SJCRH30 (cell line): Measurements from ENCODE around the gene CAPN7. TPM values are rescaled to one million over a fixed set of nuclear protein-coding genes. Genes with fewer than 3 reads are reported as not detected.

ENCODE experiments used
- DNase-seq, 2 experiments: peaks; one replicate each; pipeline ENCODE4 v3.0.0-alpha.2; 2015 to 2020
- H3K27ac ChIP-seq: fragments of 250-450 bp; sonication (Bioruptor Pico); 2 replicates; pipeline ENCODE4 v1.5.1; 2020; ENCODE audit warnings: mild to moderate bottlenecking, moderate library complexity
- H3K27me3 ChIP-seq: fragments of 250-450 bp; sonication (Bioruptor Pico); 2 replicates; pipeline ENCODE4 v1.5.1; 2020; ENCODE audit warnings: mild to moderate bottlenecking, moderate library complexity
- H3K36me3 ChIP-seq: fragments of 250-450 bp; sonication (Bioruptor Pico); 2 replicates; pipeline ENCODE4 v1.5.1; 2020; ENCODE audit warnings: mild to moderate bottlenecking, moderate library complexity
- H3K4me1 ChIP-seq: fragments of 250-450 bp; sonication (Bioruptor Pico); 2 replicates; pipeline ENCODE4 v1.5.1; 2020; ENCODE audit warnings: mild to moderate bottlenecking, moderate library complexity
- H3K4me3 ChIP-seq: fragments of 250-450 bp; sonication (Bioruptor Pico); 2 replicates; pipeline ENCODE4 v1.5.1; 2020; ENCODE audit warnings: mild to moderate bottlenecking, moderate library complexity
- H3K9me3 ChIP-seq: fragments of 250-450 bp; sonication (Bioruptor Pico); replicated peaks from 2 replicates; pipeline ENCODE4 v1.5.1; 2020; ENCODE audit warnings: mild to moderate bottlenecking, moderate library complexity
- total RNA-seq: library from RNA; depleted of rRNA; stranded (reverse); fragments of >200 nt; shearing (Covaris generic); gene quantifications from 2 replicates; pipeline ENCODE4 v1.2.3, GENCODE V29; 2014

CAPN7 gene
- total RNA-seq, 1 experiment from 2014 or later: 33.8 TPM

- DNase-seq: peak; percentile 36 to 55
Measured at GRCh38 chr3:15284121-15284889, 78.3 kb downstream of the CAPN7 start.

GRCh38 chr3:15286022-15286421, 80.0 kb downstream of the CAPN7 start:
- no peak overlapping the region for H3K27ac ChIP-seq

More at GRCh38 chr3:15284121-15284889, 78.3 kb downstream of the CAPN7 start:
- Histone ChIP-seq H3K9me3 (no peaks in the 10 kb centered on the region), H3K4me3 (no peak overlapping the region), H3K4me1 (no peaks in the 10 kb centered on the region; the same call in 1 of the 2 replicates), H3K36me3 (no peaks in the 10 kb centered on the region), H3K27ac (no peak overlapping the region), H3K27me3 (no peaks in the 10 kb centered on the region)

GRCh38 chr3:15287565-15288330, 81.7 kb downstream of the CAPN7 start:
- H3K9me3 ChIP-seq: no peaks in the 10 kb centered on the region
- H3K27me3 ChIP-seq: no peaks in the 10 kb centered on the region
- H3K4me3 ChIP-seq: no peak overlapping the region
- H3K36me3 ChIP-seq: no peaks in the 10 kb centered on the region
- H3K4me1 ChIP-seq: peaks cover 20% of the 10 kb centered on the region
- peak; percentile 20 to 40 for DNase-seq
- H3K27ac ChIP-seq: no peak overlapping the region

More at GRCh38 chr3:15286022-15286421, 80.0 kb downstream of the CAPN7 start:
- Histone ChIP-seq H3K36me3 (no peaks in the 10 kb centered on the region), H3K4me3 (no peak overlapping the region), H3K4me1 (peaks cover 8% of the 10 kb centered on the region), H3K27me3 (no peaks in the 10 kb centered on the region), H3K9me3 (no peaks in the 10 kb centered on the region)
- no peak for DNase-seq

GRCh38 chr3:15288331-15289035, 82.4 kb downstream of the CAPN7 start:
- DNase-seq: no peak
- H3K27ac ChIP-seq: no peak overlapping the region
- H3K9me3 ChIP-seq: no peaks in the 10 kb centered on the region
- H3K4me3 ChIP-seq: no peak overlapping the region
- no peaks in the 10 kb centered on the region for H3K27me3 ChIP-seq
- H3K36me3 ChIP-seq: no peaks in the 10 kb centered on the region
- peaks cover 26% of the 10 kb centered on the region for H3K4me1 ChIP-seq

- Histone ChIP-seq H3K4me1 (peaks cover 26% of the 10 kb centered on the region), H3K27me3 (no peaks in the 10 kb centered on the region), H3K27ac (no peak overlapping the region), H3K36me3 (no peaks in the 10 kb centered on the region), H3K9me3 (no peaks in the 10 kb centered on the region), H3K4me3 (no peak overlapping the region)
- peak; percentile 41 to 78 for DNase-seq
Measured at GRCh38 chr3:15289661-15290060, 83.6 kb downstream of the CAPN7 start.

- Histone ChIP-seq H3K4me3 (no peak overlapping the region), H3K4me1 (peaks cover 26% of the 10 kb centered on the region), H3K27ac (no peak overlapping the region), H3K9me3 (no peaks in the 10 kb centered on the region), H3K27me3 (no peaks in the 10 kb centered on the region), H3K36me3 (no peaks in the 10 kb centered on the region)
- DNase-seq: no peak
Measured at GRCh38 chr3:15290736-15291135, 84.7 kb downstream of the CAPN7 start.

GRCh38 chr3:15291589-15292541, 85.8 kb downstream of the CAPN7 start:
- no peaks in the 10 kb centered on the region for H3K9me3 ChIP-seq

GRCh38 chr3:15292765-15293522, 86.9 kb downstream of the CAPN7 start:
- DNase-seq: peak; percentile 15 to 33
- Histone ChIP-seq H3K4me1 (peaks cover 26% of the 10 kb centered on the region), H3K9me3 (no peaks in the 10 kb centered on the region), H3K27me3 (no peaks in the 10 kb centered on the region), H3K4me3 (no peak overlapping the region), H3K27ac (no peak overlapping the region), H3K36me3 (no peaks in the 10 kb centered on the region)

More at GRCh38 chr3:15291589-15292541, 85.8 kb downstream of the CAPN7 start:
- peak; percentile 29 to 53 for DNase-seq
- Histone ChIP-seq H3K4me1 (peaks cover 26% of the 10 kb centered on the region), H3K27me3 (no peaks in the 10 kb centered on the region), H3K4me3 (no peak overlapping the region), H3K27ac (no peak overlapping the region), H3K36me3 (no peaks in the 10 kb centered on the region)

GRCh38 chr3:15294929-15295328, 88.9 kb downstream of the CAPN7 start:
- H3K4me3 ChIP-seq: no peak overlapping the region
- no peak for DNase-seq
- H3K9me3 ChIP-seq: no peaks in the 10 kb centered on the region
- H3K36me3 ChIP-seq: no peaks in the 10 kb centered on the region
- no peaks in the 10 kb centered on the region for H3K27me3 ChIP-seq
- peaks cover 22% of the 10 kb centered on the region for H3K4me1 ChIP-seq
- H3K27ac ChIP-seq: no peak overlapping the region

GRCh38 chr3:15295506-15295905, 89.5 kb downstream of the CAPN7 start:
- no peak overlapping the region for H3K27ac ChIP-seq
- no peak for DNase-seq
- H3K9me3 ChIP-seq: no peaks in the 10 kb centered on the region

GRCh38 chr3:15297608-15298350, 91.7 kb downstream of the CAPN7 start:
- Histone ChIP-seq H3K4me1 (peaks cover 6% of the 10 kb centered on the region), H3K27ac (no peak overlapping the region), H3K36me3 (no peaks in the 10 kb centered on the region), H3K27me3 (no peaks in the 10 kb centered on the region), H3K9me3 (no peaks in the 10 kb centered on the region), H3K4me3 (no peak overlapping the region)
- no peak for DNase-seq

More at GRCh38 chr3:15295506-15295905, 89.5 kb downstream of the CAPN7 start:
- Histone ChIP-seq H3K4me3 (no peak overlapping the region), H3K36me3 (no peaks in the 10 kb centered on the region), H3K4me1 (peaks cover 20% of the 10 kb centered on the region), H3K27me3 (no peaks in the 10 kb centered on the region)

- no peak for DNase-seq
- Histone ChIP-seq H3K36me3 (no peaks in the 10 kb centered on the region), H3K4me1 (no peaks in the 10 kb centered on the region), H3K9me3 (no peaks in the 10 kb centered on the region), H3K27ac (no peak overlapping the region), H3K27me3 (no peaks in the 10 kb centered on the region), H3K4me3 (no peak overlapping the region)
Measured at GRCh38 chr3:15298504-15298903, 92.5 kb downstream of the CAPN7 start.

- H3K9me3 ChIP-seq: no peaks in the 10 kb centered on the region
- no peaks in the 10 kb centered on the region for H3K36me3 ChIP-seq
- H3K27me3 ChIP-seq: no peaks in the 10 kb centered on the region
- H3K27ac ChIP-seq: no peak overlapping the region
- no peak for DNase-seq
- H3K4me3 ChIP-seq: no peak overlapping the region
- no peaks in the 10 kb centered on the region for H3K4me1 ChIP-seq
Measured at GRCh38 chr3:15299036-15299435, 93.0 kb downstream of the CAPN7 start.
